IPS DF 6.9 (cell line): ENCODE data around the gene ABHD2.

Experiments used
- DNase-seq: peaks from one replicate; pipeline ENCODE4 v3.0.0-alpha.2; 2013; ENCODE audit warnings: low read depth, low spot score
- H3K27ac ChIP-seq: one replicate; pipeline ENCODE4 v1.5.1; 2013; ENCODE audit warnings: low read length, control low read depth
- H3K27me3 ChIP-seq: 2 replicates; pipeline ENCODE4 v1.6.1; 2013; ENCODE audit warnings: mild to moderate bottlenecking, low read length; ENCODE audit not compliant: control insufficient read depth, insufficient read depth
- H3K36me3 ChIP-seq: 2 replicates; pipeline ENCODE4 v1.6.1; 2013; ENCODE audit warnings: low read length; ENCODE audit not compliant: control insufficient read depth, insufficient read depth
- H3K4me1 ChIP-seq: 2 replicates; pipeline ENCODE4 v1.6.1; 2013; ENCODE audit warnings: low read length; ENCODE audit not compliant: control insufficient read depth, insufficient read depth
- H3K4me3 ChIP-seq: 2 replicates; pipeline ENCODE4 v1.5.1; 2013; ENCODE audit warnings: mild to moderate bottlenecking, low read length
- H3K9me3 ChIP-seq: 2 replicates; pipeline ENCODE4 v1.6.1; 2013; ENCODE audit warnings: low read length, inconsistent platforms; ENCODE audit not compliant: control insufficient read depth, insufficient read depth
- WGBS: extraction: QIAGEN DNeasy Blood & Tissue Kit; methylation state at CpG from one replicate; pipeline ENCODE4 v1.1.7; 2013; ENCODE audit warnings: mixed read lengths, missing lambda C conversion rate; ENCODE audit not compliant: insufficient read length, insufficient coverage; 5-methylcytosine and 5-hydroxymethylcytosine counted together

The ABHD2 gene

DNA sequence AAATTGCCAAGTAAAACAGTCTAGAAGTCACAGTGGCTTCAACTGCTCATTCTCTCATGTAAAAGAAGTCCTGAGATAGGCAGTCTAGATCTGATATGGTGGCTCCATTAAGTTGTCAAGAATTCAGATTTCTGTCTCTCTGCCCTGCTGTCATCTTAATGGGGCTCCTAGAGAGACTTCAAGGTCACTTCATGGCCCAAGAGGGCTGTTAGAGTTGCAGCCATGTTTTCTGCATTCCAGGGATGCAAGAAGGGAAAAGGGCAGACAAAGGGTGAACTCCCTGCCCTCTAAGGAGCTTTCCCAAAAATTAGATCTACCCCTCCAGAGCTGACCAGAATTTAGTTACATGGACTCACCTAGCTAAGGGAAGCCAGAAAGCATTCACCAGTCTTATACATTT lies 23.1 kb downstream of the ABHD2 start:
- no peak for DNase-seq
- no peaks in the 10 kb centered on the region for H3K4me1 ChIP-seq
- H3K27me3 ChIP-seq: no peaks in the 10 kb centered on the region
- H3K4me3 ChIP-seq: no peak overlapping the region
- H3K36me3 ChIP-seq: no peaks in the 10 kb centered on the region
- H3K9me3 ChIP-seq: no peaks in the 10 kb centered on the region
- no peak overlapping the region for H3K27ac ChIP-seq

DNA sequence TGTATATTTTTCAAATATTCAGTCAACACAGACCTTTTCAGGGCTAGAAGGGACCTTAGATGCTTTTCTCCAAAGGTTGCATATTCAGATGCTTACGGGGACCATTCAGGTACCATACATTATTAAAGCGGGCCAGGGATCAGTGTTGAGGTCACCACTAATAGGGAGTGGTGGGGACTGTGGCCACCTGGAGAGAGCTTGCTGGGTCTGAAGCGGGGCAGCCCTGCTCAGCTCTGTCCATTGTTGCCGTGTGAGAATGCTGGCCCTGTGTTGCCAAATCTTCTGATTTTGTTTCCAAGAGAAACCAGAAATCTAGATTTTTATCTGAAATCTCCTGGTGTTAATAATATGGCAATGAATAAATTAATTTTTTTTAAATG lies 23.7 kb downstream of the ABHD2 start:
- no CpG with 5 or more reads among the region's 4 CpGs for WGBS
- no peaks in the 10 kb centered on the region for H3K9me3 ChIP-seq
- no peak for DNase-seq
- H3K4me3 ChIP-seq: no peak overlapping the region
- no peak overlapping the region for H3K27ac ChIP-seq
- H3K36me3 ChIP-seq: no peaks in the 10 kb centered on the region
- no peaks in the 10 kb centered on the region for H3K27me3 ChIP-seq
- no peaks in the 10 kb centered on the region for H3K4me1 ChIP-seq

DNA sequence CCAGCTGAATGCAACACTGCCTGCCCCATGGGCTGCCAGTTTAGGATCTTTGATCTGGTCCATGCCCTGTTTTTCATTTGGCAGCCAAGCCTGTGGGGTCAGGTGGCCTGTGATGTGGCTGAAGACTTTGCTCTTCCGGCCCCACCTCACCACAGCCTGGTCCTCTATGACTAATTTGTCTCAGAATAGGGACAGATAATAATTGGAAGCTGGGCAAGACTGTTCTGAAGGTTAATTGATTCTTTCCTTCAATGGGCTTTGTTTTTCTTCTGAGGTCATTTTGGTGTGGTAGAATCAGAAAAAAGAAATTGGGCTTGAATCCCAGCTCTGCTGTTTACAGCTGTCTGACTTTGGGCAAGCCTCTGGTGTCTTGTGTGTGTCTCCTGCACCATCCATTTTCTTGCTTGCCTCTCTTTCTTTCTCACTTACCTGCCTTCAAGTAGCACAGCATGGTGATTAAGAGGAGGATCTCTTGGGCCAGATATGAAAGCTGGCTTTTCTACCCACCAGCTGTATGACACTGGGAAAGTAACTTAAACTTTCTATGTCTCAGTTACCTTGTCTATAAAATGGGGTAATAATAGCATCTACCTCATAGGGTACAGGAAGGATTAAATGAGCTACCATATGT lies 24.2 kb downstream of the ABHD2 start:
- Histone ChIP-seq H3K27ac (no peak overlapping the region), H3K4me3 (no peak overlapping the region), H3K36me3 (no peaks in the 10 kb centered on the region), H3K27me3 (no peaks in the 10 kb centered on the region), H3K9me3 (no peaks in the 10 kb centered on the region), H3K4me1 (no peaks in the 10 kb centered on the region)
- no peak for DNase-seq
- no CpG with 5 or more reads among the region's 1 CpG for WGBS

DNA sequence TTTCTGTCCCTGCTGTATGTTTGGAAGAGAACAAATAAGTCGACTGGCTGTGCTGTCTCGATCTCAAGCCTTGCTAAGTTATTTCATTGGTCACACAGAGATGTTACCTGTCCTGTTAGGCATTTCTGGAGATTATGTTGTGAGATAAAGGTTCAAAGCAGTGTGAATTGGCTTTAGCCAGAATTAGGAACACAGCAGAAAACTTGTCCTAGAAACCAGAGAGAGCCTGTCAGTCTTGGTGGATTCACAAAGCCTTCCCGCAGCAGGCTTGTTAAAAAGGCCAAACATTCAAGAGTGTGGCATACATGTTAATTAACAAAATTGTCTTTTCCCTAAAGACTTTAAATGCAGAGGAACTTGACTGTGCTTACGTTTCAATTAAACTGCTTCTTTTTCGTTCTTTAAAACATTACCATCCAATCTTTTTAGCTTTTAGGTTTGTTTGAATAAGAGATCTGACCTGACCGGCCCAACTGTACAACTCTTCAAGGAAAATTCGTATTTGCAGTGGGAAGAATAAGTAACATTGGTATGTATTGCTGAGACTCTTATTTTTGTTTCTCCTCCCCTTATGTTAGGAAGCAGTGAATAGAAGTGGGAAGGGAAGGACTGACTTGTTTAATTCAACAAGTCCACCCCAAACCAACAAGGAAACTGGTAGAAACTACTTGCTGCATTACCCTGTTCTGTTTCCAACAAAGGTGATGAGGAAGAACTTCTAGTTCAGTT lies 25.2 kb downstream of the ABHD2 start:
- Histone ChIP-seq H3K4me1 (no peaks in the 10 kb centered on the region), H3K27ac (no peak overlapping the region), H3K36me3 (no peaks in the 10 kb centered on the region), H3K9me3 (no peaks in the 10 kb centered on the region), H3K27me3 (no peaks in the 10 kb centered on the region), H3K4me3 (no peak overlapping the region)
- no CpG with 5 or more reads among the region's 7 CpGs for WGBS
- no peak for DNase-seq

DNA sequence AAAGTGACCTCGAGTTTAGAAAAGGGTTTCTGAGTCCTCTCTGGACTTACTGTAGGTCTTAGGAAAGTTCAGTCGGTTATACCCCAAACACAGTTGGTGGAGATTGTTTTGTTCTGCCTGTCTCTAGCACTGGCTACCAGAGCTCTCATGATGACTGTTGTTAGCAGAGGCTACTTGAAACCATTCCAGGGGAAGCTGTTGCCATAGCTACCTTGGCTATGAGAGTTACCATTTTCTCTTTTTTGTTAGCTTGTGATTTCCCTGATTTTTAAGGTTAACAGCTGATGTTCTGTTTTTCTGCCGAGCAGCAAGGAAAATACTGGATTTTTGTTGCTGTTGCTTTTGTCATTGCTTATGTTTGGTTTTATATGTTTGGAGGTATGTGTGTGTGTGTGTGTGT lies 26.7 kb downstream of the ABHD2 start:
- H3K36me3 ChIP-seq: no peaks in the 10 kb centered on the region
- no peak for DNase-seq
- no peaks in the 10 kb centered on the region for H3K27me3 ChIP-seq
- H3K4me3 ChIP-seq: no peak overlapping the region
- no peaks in the 10 kb centered on the region for H3K4me1 ChIP-seq
- no peak overlapping the region for H3K27ac ChIP-seq
- no CpG with 5 or more reads among the region's 3 CpGs for WGBS
- H3K9me3 ChIP-seq: no peaks in the 10 kb centered on the region

DNA sequence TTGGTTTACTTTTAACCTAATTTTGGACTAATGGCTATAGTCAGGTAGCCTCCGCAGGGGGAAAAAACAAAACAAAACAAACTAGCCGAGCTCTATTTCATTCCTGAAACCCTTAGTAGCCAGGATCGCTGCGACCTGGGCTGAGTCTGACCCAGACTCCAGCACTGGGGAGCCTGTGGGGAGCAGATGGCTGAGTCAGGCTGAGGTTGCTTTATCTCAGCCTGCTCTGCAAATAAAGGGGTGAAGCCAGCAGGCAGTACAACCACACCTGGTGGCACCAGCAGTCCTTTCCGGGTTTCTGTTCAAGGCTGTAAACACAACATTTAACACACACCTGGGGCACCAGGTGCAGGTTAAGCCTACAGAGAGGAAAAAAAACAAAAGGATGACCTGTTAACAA lies 27.3 kb downstream of the ABHD2 start:
- Histone ChIP-seq H3K27ac (no peak overlapping the region), H3K4me3 (no peak overlapping the region), H3K27me3 (no peaks in the 10 kb centered on the region), H3K4me1 (no peaks in the 10 kb centered on the region), H3K36me3 (no peaks in the 10 kb centered on the region), H3K9me3 (no peaks in the 10 kb centered on the region)
- DNase-seq: no peak
- WGBS: no CpG with 5 or more reads among the region's 5 CpGs

DNA sequence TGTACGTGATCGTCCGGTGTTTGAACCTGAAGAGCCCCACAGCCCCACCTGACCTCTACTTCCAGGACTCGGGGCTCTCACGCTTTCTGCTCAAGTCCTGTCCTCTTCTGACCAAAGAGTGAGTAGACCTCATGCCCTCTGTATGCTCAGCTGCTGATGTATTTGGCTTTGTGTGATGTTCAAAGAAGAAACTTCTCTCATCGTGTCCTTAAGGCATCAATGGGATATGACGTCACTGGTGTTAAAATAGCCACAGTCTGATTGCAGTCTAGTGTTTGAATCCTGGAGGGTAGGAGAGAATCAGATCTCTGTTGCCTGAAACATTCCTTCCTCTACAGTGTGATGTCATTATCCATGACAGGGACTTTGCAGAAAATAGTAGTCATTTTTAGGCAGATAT lies 28.1 kb downstream of the ABHD2 start:
- H3K9me3 ChIP-seq: no peaks in the 10 kb centered on the region
- DNase-seq: no peak
- no peak overlapping the region for H3K27ac ChIP-seq

DNA sequence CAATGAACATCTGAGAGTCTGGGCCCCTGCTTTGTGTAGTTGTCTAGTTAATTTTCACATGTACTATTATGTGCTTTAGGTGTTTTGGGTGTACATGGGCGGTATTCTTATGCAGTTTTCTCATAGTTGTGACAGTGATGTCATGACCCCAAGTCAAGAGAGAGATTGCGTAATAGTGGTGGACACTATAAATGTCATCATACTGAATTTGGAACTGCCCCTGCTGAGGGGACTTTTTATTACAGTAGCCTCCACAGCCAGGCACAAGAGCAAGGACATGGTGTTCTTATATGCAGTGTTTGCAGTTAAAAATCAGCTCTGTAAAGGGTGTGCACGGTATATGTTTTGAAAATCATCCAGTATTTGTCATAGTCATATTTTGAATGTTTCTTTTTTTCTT lies 29.5 kb downstream of the ABHD2 start:
- Histone ChIP-seq H3K27me3 (no peaks in the 10 kb centered on the region), H3K36me3 (no peaks in the 10 kb centered on the region), H3K27ac (no peak overlapping the region), H3K9me3 (no peaks in the 10 kb centered on the region), H3K4me3 (no peak overlapping the region), H3K4me1 (peaks cover 2% of the 10 kb centered on the region; the same call in 1 of the 2 replicates)
- no peak for DNase-seq
- no CpG with 5 or more reads among the region's 3 CpGs for WGBS

More for the DNA sequence above, 28.1 kb downstream of the ABHD2 start:
- H3K27me3 ChIP-seq: no peaks in the 10 kb centered on the region
- H3K4me1 ChIP-seq: no peaks in the 10 kb centered on the region
- H3K4me3 ChIP-seq: no peak overlapping the region
- no CpG with 5 or more reads among the region's 7 CpGs for WGBS
- no peaks in the 10 kb centered on the region for H3K36me3 ChIP-seq

DNA sequence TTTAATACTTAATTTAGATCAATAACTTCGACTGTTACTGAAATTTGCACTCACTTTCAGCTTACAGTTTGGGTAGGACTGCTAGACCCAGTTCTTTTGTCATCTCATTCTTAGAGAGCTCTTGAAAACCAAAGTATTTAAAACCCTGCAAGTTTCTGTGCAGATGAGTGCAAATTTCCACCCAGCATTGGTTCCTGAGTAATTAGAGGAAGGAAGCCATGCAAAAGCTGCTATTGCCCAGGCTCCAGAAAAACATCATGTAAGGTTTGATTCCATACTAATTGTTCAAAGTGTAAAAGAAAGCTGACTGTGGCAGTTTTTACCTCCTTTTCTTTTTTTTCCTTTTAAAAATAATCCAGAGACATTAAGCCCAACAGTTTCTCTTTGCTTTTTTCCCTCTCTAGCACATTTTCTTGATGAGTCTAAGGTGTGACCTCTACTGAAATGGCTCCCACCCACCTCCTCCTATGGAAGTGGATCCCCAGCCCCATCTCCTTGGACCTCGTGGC lies 30.3 kb downstream of the ABHD2 start:
- WGBS: no CpG with 5 or more reads among the region's 2 CpGs
- Histone ChIP-seq H3K9me3 (no peaks in the 10 kb centered on the region), H3K27me3 (no peaks in the 10 kb centered on the region), H3K4me3 (no peak overlapping the region), H3K27ac (no peak overlapping the region), H3K36me3 (no peaks in the 10 kb centered on the region), H3K4me1 (peaks cover 2% of the 10 kb centered on the region; the same call in 1 of the 2 replicates)
- no peak for DNase-seq

DNA sequence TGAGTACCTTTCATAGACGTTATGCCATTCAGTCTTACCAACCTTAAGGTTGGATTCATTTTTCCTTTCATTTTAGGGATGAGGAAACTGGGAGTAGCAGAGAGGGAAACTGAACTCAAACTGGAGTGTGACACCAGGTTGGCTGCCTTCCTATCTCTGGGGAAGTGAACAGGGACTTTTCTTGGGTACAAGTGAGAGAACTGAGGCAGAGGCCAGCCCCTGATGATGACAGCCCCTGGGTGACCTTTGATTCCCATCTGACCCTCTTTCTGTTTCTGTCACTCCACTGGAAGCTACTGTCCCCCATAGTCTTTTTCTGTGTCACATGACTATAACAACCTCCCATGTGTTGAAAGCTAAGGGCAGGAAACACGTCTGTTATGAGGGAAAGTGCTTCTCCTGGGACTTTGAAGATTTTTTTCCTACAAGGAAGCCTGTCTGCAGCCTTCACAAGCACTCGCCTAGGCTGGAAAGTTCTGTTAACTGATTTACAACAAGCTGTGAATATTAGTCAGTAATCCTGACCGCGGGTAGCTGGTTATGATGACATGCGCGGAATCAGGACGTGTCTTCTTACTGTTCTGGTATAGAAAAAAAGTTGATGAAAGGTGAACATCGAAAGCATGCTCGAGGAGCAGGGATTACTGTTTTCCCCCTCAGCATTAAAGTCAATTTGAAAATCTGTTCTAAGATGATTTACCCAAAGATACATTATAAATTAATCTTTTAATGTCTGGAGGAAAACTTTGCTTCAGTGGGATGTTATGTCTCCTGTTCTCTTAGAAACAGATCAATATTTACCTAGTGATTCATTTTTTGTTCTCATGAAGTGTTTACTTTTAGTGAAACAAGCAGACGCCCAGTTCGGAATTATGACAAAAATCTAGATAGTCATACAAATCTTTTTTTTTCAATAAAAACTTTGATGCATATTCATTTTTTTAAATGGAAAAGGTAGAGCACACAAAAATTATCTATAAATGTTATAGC lies 31.5 kb downstream of the ABHD2 start:
- peaks cover 2% of the 10 kb centered on the region; the same call in 1 of the 2 replicates for H3K4me1 ChIP-seq
- H3K27ac ChIP-seq: no peak overlapping the region
- no peaks in the 10 kb centered on the region for H3K36me3 ChIP-seq
- H3K9me3 ChIP-seq: no peaks in the 10 kb centered on the region
- no CpG with 5 or more reads among the region's 12 CpGs for WGBS
- no peaks in the 10 kb centered on the region for H3K27me3 ChIP-seq
- H3K4me3 ChIP-seq: no peak overlapping the region
- DNase-seq: no peak
